Activated CD4-positive, alpha-beta memory T cell treated with anti-CD3 and anti-CD28 coated beads for 36 hours (primary cell): ENCODE data around the gene CNTN4. TPM values are rescaled to one million over a fixed set of nuclear protein-coding genes. Genes with fewer than 3 reads are reported as not detected.

Experiments
- CTCF ChIA-PET: fragments of 350-600 bp; sonication (Branson Sonifier 250); formaldehyde crosslinking; loops from one replicate; lab custom pipeline; 2021; ENCODE audit warnings: antibody characterized with exemption, inconsistent platforms; lab: Charles Lee
- POLR2A ChIA-PET: fragments of 350-600 bp; sonication (Branson Sonifier 250); formaldehyde crosslinking; loops from one replicate; lab custom pipeline; 2021; ENCODE audit warnings: antibody characterized with exemption; lab: Charles Lee
- DNase-seq: peaks from one replicate; pipeline ENCODE4 v3.0.0-alpha.2; 2020
- H3K27ac Mint-ChIP-seq: one replicate; pipeline ENCODE4 v1.8.0; 2021; ENCODE audit warnings: mixed read lengths
- H3K27me3 Mint-ChIP-seq: one replicate; pipeline ENCODE4 v1.8.0; 2021; ENCODE audit warnings: mixed read lengths
- H3K36me3 Mint-ChIP-seq: one replicate; pipeline ENCODE4 v1.8.0; 2021; ENCODE audit warnings: mixed read lengths
- H3K4me1 Mint-ChIP-seq: one replicate; pipeline ENCODE4 v1.8.0; 2021; ENCODE audit warnings: low read depth, mixed read lengths
- H3K4me3 Mint-ChIP-seq: one replicate; pipeline ENCODE4 v1.8.0; 2021; ENCODE audit warnings: mild to moderate bottlenecking, mixed read lengths
- H3K9me3 Mint-ChIP-seq: one replicate; pipeline ENCODE4 v1.8.0; 2021; ENCODE audit warnings: mixed read lengths
- intact Hi-C: fragments of 100-400 bp; cut with micrococcal nuclease; formaldehyde crosslinking; loops from one replicate; pipeline ENCODE4 v1.15.1; 2023
- total RNA-seq, 2 experiments: library from RNA; stranded (reverse); gene quantifications; one replicate each; pipeline ENCODE4 v1.2.3, GENCODE V29; 2021

The CNTN4 gene
- total RNA-seq, 2 experiments from 2014 or later = not detected

- Mint-ChIP-seq H3K4me3 (no peak overlapping the region), H3K9me3 (no peaks in the 10 kb centered on the region), H3K4me1 (no peaks in the 10 kb centered on the region), H3K27me3 (no peaks in the 10 kb centered on the region), H3K27ac (no peak overlapping the region), H3K36me3 (no peaks in the 10 kb centered on the region)
- ChIA-PET POLR2A (no interaction called here), CTCF (no interaction called here)
- no peak for DNase-seq
- intact Hi-C loops = no loop called here
Measured at GRCh38 chr3:3085782-3086181, 987.1 kb downstream of the CNTN4 start.

DNA sequence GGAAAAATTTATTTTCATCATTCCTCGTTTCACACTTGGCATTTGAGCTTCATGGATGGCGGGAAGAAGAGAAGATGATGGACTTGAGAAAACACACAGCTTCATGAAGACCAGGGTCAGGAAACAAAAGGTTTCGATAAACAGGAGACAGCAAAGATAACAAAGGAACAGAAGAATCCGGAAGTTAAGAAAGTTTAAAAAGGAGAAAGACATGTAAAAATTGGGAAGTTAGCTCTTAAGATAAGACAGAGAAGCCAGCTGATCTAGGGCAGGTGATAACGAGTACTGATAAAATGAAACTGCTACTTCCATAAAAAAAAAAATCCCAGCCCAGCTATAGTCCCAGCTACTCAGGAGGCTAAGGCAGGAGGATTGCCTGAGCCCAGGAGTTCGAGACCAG is 987.6 kb downstream of the CNTN4 start:
- Mint-ChIP-seq H3K27ac (no peak overlapping the region), H3K27me3 (no peaks in the 10 kb centered on the region), H3K9me3 (no peaks in the 10 kb centered on the region), H3K4me3 (no peak overlapping the region), H3K4me1 (no peaks in the 10 kb centered on the region), H3K36me3 (no peaks in the 10 kb centered on the region)
- CTCF ChIA-PET = no interaction called here
- POLR2A ChIA-PET = no interaction called here
- intact Hi-C loops = no loop called here
- no peak for DNase-seq

DNA sequence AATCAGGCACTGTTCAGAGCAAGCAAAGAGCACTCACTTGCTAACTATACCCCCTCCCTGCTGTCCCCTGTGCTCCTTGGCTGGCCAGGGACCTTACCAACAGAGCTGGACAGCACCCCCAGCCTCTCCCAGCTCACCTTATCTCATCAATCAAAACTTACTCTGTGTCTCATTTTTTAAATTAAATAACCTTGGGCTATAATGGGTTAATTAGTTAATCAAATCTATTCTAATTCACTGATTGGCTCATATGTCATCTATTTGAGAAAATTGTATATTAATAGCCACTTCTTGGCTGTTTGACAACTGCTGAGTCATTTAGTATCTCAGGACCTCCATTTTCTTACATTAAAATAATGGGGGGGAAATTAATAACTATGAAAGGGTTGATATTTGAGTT is 988.6 kb downstream of the CNTN4 start:
- no peaks in the 10 kb centered on the region for H3K4me1 Mint-ChIP-seq
- ChIA-PET POLR2A (no interaction called here), CTCF (no interaction called here)
- H3K4me3 Mint-ChIP-seq = no peak overlapping the region
- no peak for DNase-seq
- intact Hi-C loops = no loop called here
- H3K27me3 Mint-ChIP-seq = no peaks in the 10 kb centered on the region
- no peaks in the 10 kb centered on the region for H3K36me3 Mint-ChIP-seq
- no peak overlapping the region for H3K27ac Mint-ChIP-seq
- no peaks in the 10 kb centered on the region for H3K9me3 Mint-ChIP-seq

DNA sequence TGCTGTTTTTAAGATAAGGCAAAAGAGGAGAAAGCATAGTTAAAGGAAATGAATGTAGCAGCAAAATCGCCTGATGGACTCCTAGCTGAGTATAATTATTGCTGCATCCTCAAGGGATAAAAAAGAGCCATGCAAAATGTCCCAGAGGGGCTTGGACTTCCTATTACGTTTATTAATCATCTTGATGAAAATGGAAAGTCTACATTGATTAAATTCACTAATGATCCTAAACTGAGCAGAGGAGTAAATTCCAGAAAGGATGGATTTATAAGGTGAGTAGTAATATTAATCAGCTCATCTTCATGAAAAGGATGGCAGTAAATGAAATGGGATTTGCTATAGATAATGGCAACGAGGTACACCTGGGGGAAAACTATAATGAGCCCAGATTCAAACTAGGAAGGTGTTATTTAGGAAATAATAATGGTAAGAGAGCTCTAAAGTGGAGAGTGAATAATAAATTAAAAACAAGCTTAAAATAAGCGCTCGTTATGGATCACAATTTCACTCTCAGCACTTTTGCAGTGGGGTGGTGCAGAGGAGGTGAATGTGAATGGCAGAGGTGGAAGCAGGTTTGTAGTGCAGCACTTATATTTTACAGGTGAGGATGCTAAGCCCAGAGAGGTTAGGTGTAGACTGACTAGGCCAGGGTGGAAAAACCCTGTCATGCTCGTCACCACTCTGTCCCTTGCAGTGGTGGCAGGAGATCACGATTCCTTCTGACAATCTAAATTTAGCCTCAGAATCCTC is 989.2 kb downstream of the CNTN4 start:
- Mint-ChIP-seq H3K4me1 (no peaks in the 10 kb centered on the region), H3K9me3 (no peaks in the 10 kb centered on the region), H3K4me3 (no peak overlapping the region), H3K36me3 (no peaks in the 10 kb centered on the region), H3K27me3 (no peaks in the 10 kb centered on the region), H3K27ac (no peak overlapping the region)
- no peak for DNase-seq
- ChIA-PET POLR2A (interaction anchor here (0.6 kb wide), 1 partner anchor 27 kb away, joined by 3 read pairs; no protein-coding TSS in a partner anchor), CTCF (no interaction called here)
- intact Hi-C loops = no loop called here

GRCh38 chr3:3089017-3089416 is 990.4 kb downstream of the CNTN4 start:
- no peaks in the 10 kb centered on the region for H3K9me3 Mint-ChIP-seq
- no peak for DNase-seq
- intact Hi-C loops = no loop called here
- H3K27ac Mint-ChIP-seq = no peak overlapping the region
- ChIA-PET CTCF (interaction anchor here (0.6 kb wide), 1 partner anchor 81 kb away, joined by 5 read pairs; no protein-coding TSS in a partner anchor), POLR2A (no interaction called here)
- H3K27me3 Mint-ChIP-seq = no peaks in the 10 kb centered on the region
- H3K4me1 Mint-ChIP-seq = no peaks in the 10 kb centered on the region
- H3K36me3 Mint-ChIP-seq = no peaks in the 10 kb centered on the region
- no peak overlapping the region for H3K4me3 Mint-ChIP-seq

- DNase-seq = no peak
- Mint-ChIP-seq H3K9me3 (no peaks in the 10 kb centered on the region), H3K36me3 (no peaks in the 10 kb centered on the region), H3K27ac (no peak overlapping the region), H3K27me3 (no peaks in the 10 kb centered on the region), H3K4me3 (no peak overlapping the region), H3K4me1 (peaks cover 6% of the 10 kb centered on the region)
- CTCF ChIA-PET = interaction anchor here (0.6 kb wide), 1 partner anchor 41 kb away, joined by 3 read pairs; no protein-coding TSS in a partner anchor
- POLR2A ChIA-PET = no interaction called here
- intact Hi-C loops = no loop called here
Measured at GRCh38 chr3:3097958-3098357, 999.3 kb downstream of the CNTN4 start.

DNA sequence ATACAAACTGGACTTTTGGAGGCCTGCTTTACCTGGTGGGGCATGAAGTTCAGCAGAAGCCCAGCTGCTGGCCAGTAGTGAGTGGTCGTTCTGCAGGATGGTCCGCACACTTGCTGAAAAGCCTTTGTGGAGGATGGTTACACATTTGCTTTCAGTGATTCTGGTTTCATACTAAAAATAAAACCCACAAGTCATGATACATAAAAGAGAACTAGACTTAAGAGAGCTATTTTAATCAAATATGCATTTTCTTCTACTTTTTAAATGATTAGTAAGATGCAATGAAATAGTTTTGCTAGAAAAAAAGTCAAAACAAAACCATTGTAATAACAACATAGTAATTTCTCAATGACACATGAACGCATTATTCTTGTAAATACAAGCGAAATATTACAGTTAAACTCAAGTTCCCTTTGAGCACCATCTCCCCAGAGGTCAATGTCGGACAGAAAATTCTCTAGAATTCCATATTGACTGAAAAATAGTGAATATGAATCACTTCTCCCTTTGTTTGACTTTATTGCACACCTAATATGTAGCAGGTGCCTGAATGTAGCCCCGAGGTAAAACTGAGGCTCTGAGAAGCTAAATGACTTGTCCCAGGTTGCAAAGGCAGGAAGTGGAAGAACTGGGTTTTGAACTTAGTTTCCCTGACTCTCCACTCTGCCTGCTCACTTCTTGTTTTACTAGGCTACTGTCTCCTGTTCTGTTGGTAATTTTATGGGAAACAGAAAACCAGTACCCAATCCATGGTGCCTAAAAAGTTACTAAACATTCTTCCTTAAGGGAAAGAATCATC is 1003.2 kb downstream of the CNTN4 start:
- no peaks in the 10 kb centered on the region for H3K36me3 Mint-ChIP-seq
- peaks cover 7% of the 10 kb centered on the region for H3K4me1 Mint-ChIP-seq
- intact Hi-C loops = no loop called here
- H3K4me3 Mint-ChIP-seq = no peak overlapping the region
- no peak overlapping the region for H3K27ac Mint-ChIP-seq
- no peaks in the 10 kb centered on the region for H3K9me3 Mint-ChIP-seq
- DNase-seq = no peak
- H3K27me3 Mint-ChIP-seq = peaks cover 4% of the 10 kb centered on the region
- POLR2A ChIA-PET = no interaction called here
- CTCF ChIA-PET = no interaction called here

DNA sequence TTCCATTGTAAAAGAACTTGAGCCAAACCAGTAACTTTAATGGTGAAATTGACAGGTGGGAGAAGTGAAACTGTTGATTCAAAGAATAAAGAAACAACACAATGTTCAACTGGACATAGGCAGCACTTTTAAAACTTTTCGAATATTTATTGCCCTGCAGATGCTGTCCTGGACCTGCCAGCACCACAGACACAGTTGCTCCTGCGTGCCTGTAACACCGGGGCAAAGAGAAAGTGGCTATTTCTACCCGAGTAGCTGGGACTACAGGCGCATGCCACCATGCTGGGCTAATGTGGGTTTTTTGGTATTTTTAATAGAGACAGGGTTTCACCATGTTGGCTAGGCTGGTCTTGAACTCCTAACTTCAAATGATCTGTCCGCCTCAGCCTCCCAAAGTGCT is 1004.1 kb downstream of the CNTN4 start:
- POLR2A ChIA-PET = no interaction called here
- no peaks in the 10 kb centered on the region for H3K36me3 Mint-ChIP-seq
- DNase-seq = no peak
- peaks cover 14% of the 10 kb centered on the region for H3K4me1 Mint-ChIP-seq
- H3K27me3 Mint-ChIP-seq = peaks cover 4% of the 10 kb centered on the region
- CTCF ChIA-PET = no interaction called here
- H3K4me3 Mint-ChIP-seq = no peak overlapping the region
- no peak overlapping the region for H3K27ac Mint-ChIP-seq
- intact Hi-C loops = no loop called here
- H3K9me3 Mint-ChIP-seq = no peaks in the 10 kb centered on the region

DNA sequence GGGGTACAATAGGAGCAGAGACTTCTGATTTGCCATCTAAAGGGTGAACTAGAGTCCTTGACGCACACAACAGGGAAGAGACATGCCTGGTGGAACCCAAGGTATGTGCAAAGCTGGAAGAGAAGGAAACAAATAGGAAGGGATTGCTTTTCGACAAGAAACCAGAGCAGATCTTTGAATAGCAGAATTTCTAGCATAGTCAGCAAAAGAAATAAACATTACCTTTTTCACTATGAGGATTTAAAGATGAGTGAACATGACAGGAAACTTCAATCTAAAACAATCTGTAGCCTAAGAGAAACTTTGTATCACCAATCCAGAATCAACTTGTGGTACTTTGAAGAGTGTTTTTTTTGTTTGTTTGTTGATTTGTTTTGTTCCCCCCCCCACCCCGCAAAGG is 1006.6 kb downstream of the CNTN4 start:
- Mint-ChIP-seq H3K27ac (no peak overlapping the region), H3K9me3 (no peaks in the 10 kb centered on the region), H3K36me3 (no peaks in the 10 kb centered on the region), H3K4me3 (no peak overlapping the region), H3K4me1 (peaks cover 29% of the 10 kb centered on the region), H3K27me3 (peaks cover 4% of the 10 kb centered on the region)
- intact Hi-C loops = no loop called here
- no peak for DNase-seq
- ChIA-PET CTCF (no interaction called here), POLR2A (no interaction called here)

GRCh38 chr3:3105815-3106214 is 1007.1 kb downstream of the CNTN4 start:
- ChIA-PET POLR2A (no interaction called here), CTCF (no interaction called here)

GRCh38 chr3:3107181-3107580 is 1008.5 kb downstream of the CNTN4 start:
- no peak overlapping the region for H3K4me3 Mint-ChIP-seq

More at GRCh38 chr3:3105815-3106214, 1007.1 kb downstream of the CNTN4 start:
- H3K27ac Mint-ChIP-seq = no peak overlapping the region
- H3K9me3 Mint-ChIP-seq = no peaks in the 10 kb centered on the region
- H3K4me3 Mint-ChIP-seq = no peak overlapping the region
- H3K4me1 Mint-ChIP-seq = peaks cover 35% of the 10 kb centered on the region
- H3K36me3 Mint-ChIP-seq = no peaks in the 10 kb centered on the region
- intact Hi-C loops = no loop called here
- DNase-seq = no peak
- peaks cover 4% of the 10 kb centered on the region for H3K27me3 Mint-ChIP-seq

More at GRCh38 chr3:3107181-3107580, 1008.5 kb downstream of the CNTN4 start:
- H3K27ac Mint-ChIP-seq = peak overlapping the region; percentile 68
- no peak for DNase-seq
- H3K4me1 Mint-ChIP-seq = peaks cover 33% of the 10 kb centered on the region
- ChIA-PET POLR2A (interaction anchor here (0.7 kb wide), 1 partner anchor 327 kb away, joined by 5 read pairs; no protein-coding TSS in a partner anchor), CTCF (interaction anchor here (0.8 kb wide), 1 partner anchor 40 kb away, joined by 3 read pairs; no protein-coding TSS in a partner anchor)
- H3K27me3 Mint-ChIP-seq = peaks cover 4% of the 10 kb centered on the region
- intact Hi-C loops = no loop called here
- H3K9me3 Mint-ChIP-seq = no peaks in the 10 kb centered on the region
- no peaks in the 10 kb centered on the region for H3K36me3 Mint-ChIP-seq
